WERI-Rb-1 (cell line): ENCODE results near the gene TEX2.
"Not testable (repeated sequence)": the region's sequence is repeated elsewhere in the genome, so short reads cannot be mapped to it uniquely, and the experiment has no call there.

Experiments
- DNase-seq: peaks from one replicate; pipeline ENCODE4 v3.0.0-alpha.2; 2020
- H3K27ac ChIP-seq: fragments of 250-450 bp; sonication (Bioruptor Pico); 2 replicates; pipeline ENCODE4 v1.5.1; 2020; ENCODE audit warnings: mild to moderate bottlenecking, moderate library complexity
- H3K27me3 ChIP-seq: fragments of 250-450 bp; sonication (Bioruptor Pico); 2 replicates; pipeline ENCODE4 v1.5.1; 2021; ENCODE audit warnings: mild to moderate bottlenecking, low read depth, moderate library complexity; ENCODE audit not compliant: insufficient read depth, severe bottlenecking
- H3K36me3 ChIP-seq: fragments of 250-450 bp; sonication (Bioruptor Pico); 2 replicates; pipeline ENCODE4 v1.5.1; 2020; ENCODE audit warnings: mild to moderate bottlenecking, moderate library complexity
- H3K4me3 ChIP-seq: 2 replicates; pipeline ENCODE4 v1.5.1; 2011; ENCODE audit warnings: low read depth, mild to moderate bottlenecking, control low read depth, low read length
- H3K9me3 ChIP-seq: fragments of 250-450 bp; sonication (Bioruptor Pico); 2 replicates; pipeline ENCODE4 v1.5.1; 2021; ENCODE audit warnings: mild to moderate bottlenecking, moderate library complexity; ENCODE audit not compliant: severe bottlenecking
- TF ChIP-seq, protein P1 (sequence below): IDR thresholded peaks from 2 replicates; pipeline ENCODE4 v1.5.1; 2011; ENCODE audit warnings: low read depth, mild to moderate bottlenecking, control low read depth, inconsistent platforms, low read length

The TEX2 gene

DNA sequence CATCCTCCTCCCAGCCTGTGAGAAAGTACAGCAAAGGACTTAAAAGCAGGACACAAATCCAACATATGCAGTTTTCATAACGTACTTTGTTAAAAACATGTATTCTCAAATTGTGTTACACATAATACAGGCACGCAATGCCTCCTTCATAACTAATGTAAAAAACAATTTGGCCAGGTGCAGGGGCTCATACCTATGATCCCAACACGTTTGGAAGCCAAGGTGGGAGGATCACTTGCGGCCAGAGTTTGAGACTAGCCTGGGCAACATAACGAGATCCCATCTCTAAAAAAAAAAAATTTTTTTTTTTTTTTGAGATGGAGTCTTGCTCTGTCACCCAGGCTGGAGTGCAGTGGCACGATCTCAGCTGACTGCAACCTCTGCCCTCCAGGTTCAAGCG is 20.4 kb downstream of the TEX2 start:
- H3K36me3 ChIP-seq: peaks cover 16% of the 10 kb centered on the region
- no peak overlapping the region for H3K27ac ChIP-seq
- no peak overlapping the region for H3K4me3 ChIP-seq
- no peak for DNase-seq
- TF ChIP-seq, protein P1, sequence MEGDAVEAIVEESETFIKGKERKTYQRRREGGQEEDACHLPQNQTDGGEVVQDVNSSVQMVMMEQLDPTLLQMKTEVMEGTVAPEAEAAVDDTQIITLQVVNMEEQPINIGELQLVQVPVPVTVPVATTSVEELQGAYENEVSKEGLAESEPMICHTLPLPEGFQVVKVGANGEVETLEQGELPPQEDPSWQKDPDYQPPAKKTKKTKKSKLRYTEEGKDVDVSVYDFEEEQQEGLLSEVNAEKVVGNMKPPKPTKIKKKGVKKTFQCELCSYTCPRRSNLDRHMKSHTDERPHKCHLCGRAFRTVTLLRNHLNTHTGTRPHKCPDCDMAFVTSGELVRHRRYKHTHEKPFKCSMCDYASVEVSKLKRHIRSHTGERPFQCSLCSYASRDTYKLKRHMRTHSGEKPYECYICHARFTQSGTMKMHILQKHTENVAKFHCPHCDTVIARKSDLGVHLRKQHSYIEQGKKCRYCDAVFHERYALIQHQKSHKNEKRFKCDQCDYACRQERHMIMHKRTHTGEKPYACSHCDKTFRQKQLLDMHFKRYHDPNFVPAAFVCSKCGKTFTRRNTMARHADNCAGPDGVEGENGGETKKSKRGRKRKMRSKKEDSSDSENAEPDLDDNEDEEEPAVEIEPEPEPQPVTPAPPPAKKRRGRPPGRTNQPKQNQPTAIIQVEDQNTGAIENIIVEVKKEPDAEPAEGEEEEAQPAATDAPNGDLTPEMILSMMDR: no peak
- H3K27me3 ChIP-seq: no peaks in the 10 kb centered on the region
- no peaks in the 10 kb centered on the region for H3K9me3 ChIP-seq

DNA sequence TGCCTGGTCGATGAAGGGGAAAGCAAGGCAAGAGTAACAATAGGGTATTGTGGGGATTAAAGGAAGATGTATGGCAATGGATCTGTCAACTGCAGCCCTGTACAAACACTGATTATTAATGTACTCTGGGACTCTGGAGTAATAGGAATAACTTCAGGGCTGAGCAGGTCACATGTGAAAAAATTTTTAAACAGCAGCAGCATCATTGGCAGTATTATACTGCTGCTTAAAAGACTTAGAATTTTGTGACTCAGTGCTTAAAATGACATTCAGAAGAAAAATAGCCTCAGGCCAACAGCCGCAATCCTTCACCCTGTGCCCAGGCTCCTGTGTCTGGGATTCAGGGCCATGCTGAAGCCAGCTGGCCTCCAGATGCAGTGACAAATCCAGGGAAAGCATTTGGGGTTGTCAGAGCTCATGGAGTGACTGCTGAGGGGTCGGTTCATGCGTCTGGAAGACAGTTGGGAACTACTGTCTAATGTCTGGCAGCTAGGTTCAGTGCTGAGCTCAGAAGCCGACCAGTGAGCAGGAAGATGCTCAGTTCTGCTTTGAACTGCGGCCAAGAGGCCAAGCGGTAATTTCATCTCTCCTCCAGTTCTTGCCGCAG is 22.2 kb downstream of the TEX2 start:
- Histone ChIP-seq H3K27me3 (no peaks in the 10 kb centered on the region), H3K27ac (peak overlapping the region; percentile 37), H3K9me3 (no peaks in the 10 kb centered on the region), H3K36me3 (peaks cover 12% of the 10 kb centered on the region), H3K4me3 (no peak overlapping the region)
- DNase-seq: no peak
- TF ChIP-seq, protein P1: no peak

DNA sequence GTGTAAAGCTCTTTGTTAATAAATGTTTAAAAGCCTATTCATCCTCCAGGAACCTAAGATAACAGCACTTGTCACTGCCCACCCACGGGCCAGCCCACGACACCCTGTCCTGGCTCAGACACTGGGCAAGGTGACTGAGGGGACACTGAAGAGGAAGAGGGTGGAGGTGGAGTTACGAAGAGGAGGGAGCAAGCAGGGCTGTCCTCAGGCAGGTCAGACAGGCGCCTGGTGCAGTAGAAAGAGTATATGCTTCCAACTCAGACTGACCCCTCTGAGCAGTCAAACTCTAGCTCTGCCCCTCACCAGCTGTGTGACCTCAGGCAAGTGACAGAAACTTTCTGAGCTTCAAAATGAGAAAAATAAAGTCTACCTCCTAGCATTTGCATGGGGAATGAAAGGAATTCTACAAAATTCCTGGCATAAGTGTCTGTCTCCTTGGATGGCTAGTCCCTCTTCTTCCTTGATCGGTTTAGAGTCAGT is 22.8 kb downstream of the TEX2 start:
- no peak overlapping the region for H3K4me3 ChIP-seq
- TF ChIP-seq, protein P1: no peak
- peak overlapping the region; percentile 37 for H3K27ac ChIP-seq
- no peaks in the 10 kb centered on the region for H3K27me3 ChIP-seq
- peaks cover 8% of the 10 kb centered on the region for H3K36me3 ChIP-seq
- H3K9me3 ChIP-seq: no peaks in the 10 kb centered on the region
- no peak for DNase-seq

DNA sequence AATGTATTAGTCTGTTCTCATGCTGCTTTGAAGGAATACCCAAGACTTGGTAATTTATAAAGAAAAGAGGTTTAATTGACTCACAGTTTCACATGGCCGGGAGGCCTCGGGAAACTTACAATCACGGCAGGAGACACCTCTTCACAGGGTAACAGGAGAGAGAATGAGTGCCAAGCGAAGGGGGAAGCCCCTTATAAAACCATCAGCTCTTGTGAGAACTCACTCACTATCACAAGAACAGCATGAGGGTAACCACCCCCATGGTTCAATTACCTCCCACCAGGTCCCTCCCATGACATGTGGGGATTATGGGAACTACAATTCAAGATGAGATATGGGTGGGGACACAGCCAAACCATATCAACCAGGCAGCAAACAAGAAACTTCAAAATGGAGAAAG is 24.6 kb downstream of the TEX2 start:
- DNase-seq, H3K4me3 ChIP-seq, H3K27me3 ChIP-seq, H3K9me3 ChIP-seq, H3K27ac ChIP-seq: not testable (repeated sequence)
- peaks cover 19% of the 10 kb centered on the region for H3K36me3 ChIP-seq

DNA sequence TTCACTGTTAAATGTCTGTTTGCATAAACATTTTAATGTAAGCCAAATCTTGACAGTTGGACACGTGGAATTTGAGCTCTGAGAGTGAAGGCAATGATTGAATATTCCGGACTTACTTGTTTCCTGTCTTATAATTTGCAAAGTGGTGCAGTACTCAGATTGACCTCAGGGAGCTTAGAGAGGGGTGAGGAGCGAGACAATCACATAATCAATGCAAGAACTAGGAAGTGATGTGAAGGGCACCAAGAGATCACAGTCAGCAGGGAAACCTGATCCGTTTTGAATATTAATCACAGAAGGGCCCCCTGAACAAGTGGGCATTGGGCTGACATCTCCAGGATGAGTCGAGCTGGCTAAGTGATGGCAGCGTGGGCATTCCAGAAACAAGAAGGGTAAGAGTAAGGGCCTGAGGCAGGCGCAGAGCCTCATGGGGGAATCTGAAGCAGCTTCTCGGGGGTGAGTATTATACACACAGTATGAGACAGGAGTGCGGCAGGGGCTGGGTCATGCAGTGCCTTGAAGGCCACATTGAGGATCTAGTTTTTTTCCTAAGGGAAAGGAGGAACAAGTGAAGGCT is 26.1 kb downstream of the TEX2 start:
- peaks cover 24% of the 10 kb centered on the region for H3K36me3 ChIP-seq
- peak overlapping the region; percentile 18 for H3K27ac ChIP-seq
- H3K27me3 ChIP-seq: no peaks in the 10 kb centered on the region
- peak; percentile 48 for DNase-seq
- TF ChIP-seq, protein P1: peak; percentile 36; the same call in 1 of the 2 replicates
- H3K4me3 ChIP-seq: no peak overlapping the region
- no peaks in the 10 kb centered on the region for H3K9me3 ChIP-seq

DNA sequence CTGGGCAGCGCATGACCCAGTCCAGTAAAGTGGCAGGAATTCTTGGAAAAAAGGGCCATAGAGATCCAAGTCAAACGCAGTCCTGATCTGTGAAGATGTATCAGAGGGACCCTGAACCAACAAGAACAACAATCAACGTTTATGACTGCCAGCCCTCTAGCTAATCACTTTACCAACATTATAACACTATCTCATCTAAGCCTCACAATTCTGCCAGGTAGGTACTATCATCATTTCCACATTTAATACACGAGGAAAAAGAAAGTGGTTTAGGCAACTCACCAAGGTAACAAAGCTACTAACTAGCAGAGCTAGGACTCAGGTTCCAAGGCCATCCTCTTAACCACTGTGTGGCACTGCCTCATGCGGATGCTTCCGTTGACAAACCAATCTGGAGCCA is 28.1 kb downstream of the TEX2 start:
- Histone ChIP-seq H3K36me3 (peaks cover 24% of the 10 kb centered on the region), H3K4me3 (no peak overlapping the region), H3K27me3 (no peaks in the 10 kb centered on the region), H3K9me3 (no peaks in the 10 kb centered on the region), H3K27ac (no peak overlapping the region)
- TF ChIP-seq, protein P1: no peak
- DNase-seq: no peak
